ENCODE measurements around the gene SERPINB6. TPM values are rescaled to one million over a fixed set of nuclear protein-coding genes. Genes with fewer than 3 reads are reported as not detected.
"Not testable (repeated sequence)": the region's sequence is repeated elsewhere in the genome, so short reads cannot be mapped to it uniquely, and the experiment has no call there.

SERPINB6 gene
- total RNA-seq, 4 donors from 2014 or later: 130 to 185 (median 155) TPM

DNA sequence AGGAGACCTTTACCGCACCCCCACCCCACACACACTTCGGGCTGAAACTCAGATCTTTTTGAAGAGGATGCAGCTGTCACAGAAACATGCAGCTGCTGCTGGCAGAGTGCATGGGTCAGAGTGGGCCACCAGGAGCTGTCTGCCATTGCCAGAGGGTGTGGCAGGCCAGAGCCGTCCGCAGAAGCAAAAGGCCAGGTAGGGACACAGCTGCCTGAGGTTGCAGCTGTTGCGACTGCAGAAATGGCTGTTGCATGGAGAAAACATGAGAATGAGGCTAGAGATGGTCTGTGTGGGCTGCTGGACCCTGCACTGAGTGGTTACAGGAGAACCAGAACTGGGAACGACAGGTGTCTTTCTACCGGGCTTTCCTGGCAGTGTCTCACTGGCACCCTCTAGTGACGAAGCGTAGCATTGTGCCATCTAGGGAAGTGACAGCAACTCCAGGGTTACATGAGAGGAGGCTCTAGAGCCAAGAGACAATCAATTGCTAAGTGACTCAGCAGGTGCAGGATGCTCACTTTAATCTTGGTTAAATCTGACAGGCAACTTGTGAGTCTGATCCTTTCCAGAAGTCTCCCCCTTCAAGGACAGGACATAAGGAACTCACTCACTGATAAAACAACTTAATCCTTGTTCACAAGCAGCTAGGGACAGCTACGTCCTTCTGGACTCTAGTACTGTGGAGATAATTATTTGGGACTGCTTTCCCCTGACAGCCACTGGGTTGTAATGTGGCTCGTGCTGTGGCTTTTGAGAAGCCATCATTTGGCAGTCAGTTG lies 39.2 kb downstream of the SERPINB6 start:
- WGBS, 2 donors: 25 to 28% methylated on average over 11 of the region's 11 CpGs

GRCh38 chr6:2931055-2931454 lies 40.3 kb downstream of the SERPINB6 start:
- Histone ChIP-seq H3K9me3 (no peaks in the 10 kb centered on the region), H3K27ac (no peak overlapping the region), H3K27me3 (no peaks in the 10 kb centered on the region), H3K4me1 (peaks cover 0 to 9% (median 1%) of the 10 kb centered on the region in 4 donors), H3K36me3 (no peaks in the 10 kb centered on the region), H3K4me3 (no peak overlapping the region)
- no peak for DNase-seq (ENCODE audit: low spot score in 2 of 2)
- TF ChIP-seq POLR2A (IDR thresholded peaks at IDR 0.05) (no peak), CTCF (IDR thresholded peaks at IDR 0.05) (no peak), EP300 (IDR thresholded peaks at IDR 0.05) (no peak)
- WGBS, 2 donors: 83 to 94% methylated on average over 8 of the region's 8 CpGs

More for the DNA sequence above, 39.2 kb downstream of the SERPINB6 start:
- Histone ChIP-seq H3K9me3 (no peaks in the 10 kb centered on the region), H3K4me3 (peak overlapping the region in 1 of 4 donors; percentile 20), H3K36me3 (no peaks in the 10 kb centered on the region), H3K27ac (peak overlapping the region in 1 of 4 donors; percentile 51), H3K4me1 (peaks cover 0 to 9% (median 1%) of the 10 kb centered on the region in 4 donors), H3K27me3 (no peaks in the 10 kb centered on the region)
- no peak for TF ChIP-seq POLR2A (IDR thresholded peaks at IDR 0.05)
- peak in 1 of 2 donors; percentile 56 for TF ChIP-seq EP300 (IDR thresholded peaks at IDR 0.05)
- peak; percentile 86 to 97 (median 94) for TF ChIP-seq CTCF (IDR thresholded peaks at IDR 0.05)
- DNase-seq (ENCODE audit: low spot score in 2 of 2): peak; percentile 76 to 94

GRCh38 chr6:2927931-2928330 lies 43.4 kb downstream of the SERPINB6 start:
- H3K36me3 ChIP-seq; DNase-seq (ENCODE audit: low spot score in 2 of 2); H3K4me1 ChIP-seq; H3K27ac ChIP-seq; H3K9me3 ChIP-seq; H3K4me3 ChIP-seq; H3K27me3 ChIP-seq: not testable (repeated sequence)
- WGBS, 2 donors: 76 to 78% methylated on average over 13 of the region's 13 CpGs

- not testable (repeated sequence) for H3K27ac ChIP-seq; DNase-seq (ENCODE audit: low spot score in 2 of 2); H3K36me3 ChIP-seq; H3K4me1 ChIP-seq; H3K4me3 ChIP-seq; H3K9me3 ChIP-seq; H3K27me3 ChIP-seq
- WGBS, 2 donors: 74 to 77% methylated on average over 13 of the region's 13 CpGs
These were observed 45.3 kb downstream of the SERPINB6 start for GRCh38 chr6:2925842-2926747.

DNA sequence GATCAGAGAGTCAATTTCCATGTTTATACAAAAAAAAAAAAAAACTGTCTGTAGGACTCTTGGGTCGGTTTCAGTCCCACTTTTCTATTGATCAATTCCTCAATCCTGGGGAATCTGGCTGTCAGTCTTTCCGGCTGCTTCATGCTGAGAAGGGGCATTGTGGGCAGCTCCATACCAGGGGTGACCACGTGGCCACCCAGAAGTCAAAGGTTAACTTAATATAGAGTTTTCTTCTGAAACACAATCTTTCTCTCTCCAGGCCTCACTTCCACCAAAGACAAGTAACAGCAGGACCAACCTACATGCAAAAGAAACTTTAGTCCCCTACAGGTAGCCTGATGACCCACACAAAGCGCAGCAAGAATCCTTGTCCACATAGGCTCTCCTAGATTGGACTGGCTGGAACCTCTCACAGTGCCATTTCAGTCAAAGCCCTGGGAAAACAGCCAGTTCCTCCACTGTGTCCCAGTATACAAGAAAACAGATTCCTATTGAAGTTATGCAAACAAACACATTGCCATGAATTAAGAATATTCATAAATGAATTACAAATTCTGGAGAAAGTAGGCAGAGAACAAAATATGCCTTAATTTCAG lies 49.7 kb downstream of the SERPINB6 start:
- DNase-seq (ENCODE audit: low spot score in 2 of 2): no peak
- Histone ChIP-seq H3K27me3 (no peaks in the 10 kb centered on the region), H3K36me3 (no peaks in the 10 kb centered on the region), H3K9me3 (no peaks in the 10 kb centered on the region), H3K27ac (peak overlapping the region; percentile 15 to 80 (median 60)), H3K4me1 (peaks cover 0 to 32% (median 7%) of the 10 kb centered on the region in 4 donors), H3K4me3 (no peak overlapping the region)
- no peak for TF ChIP-seq POLR2A (IDR thresholded peaks at IDR 0.05)
- peak in 1 of 5 experiments; percentile 18 for TF ChIP-seq CTCF (IDR thresholded peaks at IDR 0.05)
- TF ChIP-seq EP300 (IDR thresholded peaks at IDR 0.05): peak in 1 of 2 donors; percentile 57
- 48 to 50% methylated on average over 4 of the region's 4 CpGs for WGBS, 2 donors

Measured in tibial nerve (tissue), 4 donors.